GM21526 (cell line): ENCODE data around the gene CPLX4.
"Not testable (repeated sequence)": the region's sequence is repeated elsewhere in the genome, so short reads cannot be mapped to it uniquely, and the experiment has no call there.

Experiments used
- ATAC-seq: cut with Tn5 transposase; IDR thresholded peaks from one replicate; pipeline ENCODE4 v1.9.1; 2021; ENCODE audit warnings: moderate library complexity; ENCODE audit not compliant: unreplicated experiment, low FRiP score

CPLX4 gene

GRCh38 chr18:59271606-59272220, 46.7 kb downstream of the CPLX4 start:
- ATAC-seq, result no peak

DNA sequence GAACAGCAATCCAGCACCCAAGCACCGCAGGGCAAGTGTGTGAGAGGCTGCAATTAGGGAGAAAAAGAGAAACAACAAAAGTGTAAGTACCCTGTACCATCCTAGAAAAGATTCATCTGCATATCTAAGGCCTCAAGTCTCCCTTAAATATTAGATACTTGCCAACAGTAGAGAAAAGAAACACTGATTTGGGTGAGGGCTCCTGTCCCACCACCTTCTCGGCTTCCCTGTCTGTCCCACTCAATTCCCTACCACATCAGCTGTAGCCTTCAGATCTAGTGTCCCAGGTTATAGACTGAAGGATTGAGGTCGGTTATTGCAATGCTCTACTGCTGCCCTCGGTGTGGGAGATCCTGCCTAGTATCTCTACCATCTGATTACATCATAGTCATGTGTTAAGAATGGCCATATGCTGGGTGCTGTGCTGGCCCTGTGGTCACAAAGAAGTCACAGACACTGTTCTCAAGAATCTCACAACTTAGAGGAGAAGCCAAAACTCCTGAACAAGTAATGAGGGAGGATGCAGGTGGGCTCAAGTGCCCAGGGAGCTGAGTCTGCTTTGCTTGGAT, 47.7 kb downstream of the CPLX4 start:
- ATAC-seq, result no peak

- ATAC-seq, result no peak
Observed at GRCh38 chr18:59269563-59270119, 48.8 kb downstream of the CPLX4 start.

GRCh38 chr18:59268721-59269562, 49.5 kb downstream of the CPLX4 start:
- ATAC-seq, result peak; percentile 47

DNA sequence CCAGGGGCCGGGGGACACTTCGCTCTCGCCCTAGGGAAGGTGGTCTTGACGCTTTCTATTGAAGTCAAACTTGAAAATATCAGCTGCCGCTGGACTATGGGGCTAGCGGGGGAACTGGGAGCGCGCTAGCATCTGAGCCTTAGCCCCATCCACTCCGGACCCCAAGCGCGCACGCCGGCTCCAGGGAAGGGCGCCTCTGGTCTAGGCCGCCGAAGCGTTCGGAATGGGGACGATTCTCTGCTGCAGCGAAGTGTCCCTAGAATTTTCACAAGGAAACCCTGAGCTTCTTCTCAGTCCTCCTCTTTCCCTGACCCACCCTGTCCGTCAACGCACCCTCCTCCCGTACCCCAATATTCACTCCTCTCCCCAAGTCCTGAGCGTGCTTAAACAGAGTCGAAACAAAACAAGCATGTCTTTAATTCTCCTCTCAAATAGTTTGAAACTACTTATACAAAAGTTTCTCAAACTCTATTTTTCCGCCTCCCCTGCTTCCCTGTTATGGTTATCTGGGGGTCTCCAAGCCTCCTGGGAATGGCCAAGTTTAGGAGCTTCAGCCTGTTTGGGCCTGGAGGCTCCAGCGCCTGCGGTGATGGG, 50.2 kb downstream of the CPLX4 start:
- ATAC-seq, result no peak

DNA sequence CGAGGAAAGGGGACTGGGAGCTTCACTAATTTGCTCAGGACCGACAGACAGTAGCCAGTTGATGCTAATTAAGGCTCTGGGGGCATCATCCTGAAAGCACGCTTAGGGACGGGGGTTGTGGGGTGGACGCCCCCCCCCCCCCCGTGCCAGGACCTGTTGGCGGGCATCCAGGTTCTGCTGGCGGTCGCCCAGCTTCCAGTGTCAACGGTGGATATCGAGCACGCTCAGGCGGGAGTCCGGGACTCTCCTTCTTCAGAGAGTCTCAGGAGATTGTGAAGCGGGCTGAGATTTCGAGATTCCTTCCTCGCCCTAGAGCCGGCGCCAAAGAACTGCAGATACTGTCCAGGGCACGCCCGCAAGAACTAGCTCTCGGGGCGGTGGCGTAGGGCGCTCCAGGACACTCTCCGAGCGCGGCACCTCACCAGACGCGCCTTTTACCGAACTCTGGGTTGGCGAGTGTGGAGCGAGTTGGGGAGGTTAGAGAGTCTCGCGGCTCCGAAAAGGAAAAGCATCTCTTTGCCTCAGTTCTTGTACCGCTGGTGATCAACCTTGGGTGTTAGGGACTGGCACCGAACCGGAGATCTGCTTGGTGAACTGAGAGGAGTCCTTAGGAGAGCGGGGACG, 50.8 kb downstream of the CPLX4 start:
- ATAC-seq, result no peak

DNA sequence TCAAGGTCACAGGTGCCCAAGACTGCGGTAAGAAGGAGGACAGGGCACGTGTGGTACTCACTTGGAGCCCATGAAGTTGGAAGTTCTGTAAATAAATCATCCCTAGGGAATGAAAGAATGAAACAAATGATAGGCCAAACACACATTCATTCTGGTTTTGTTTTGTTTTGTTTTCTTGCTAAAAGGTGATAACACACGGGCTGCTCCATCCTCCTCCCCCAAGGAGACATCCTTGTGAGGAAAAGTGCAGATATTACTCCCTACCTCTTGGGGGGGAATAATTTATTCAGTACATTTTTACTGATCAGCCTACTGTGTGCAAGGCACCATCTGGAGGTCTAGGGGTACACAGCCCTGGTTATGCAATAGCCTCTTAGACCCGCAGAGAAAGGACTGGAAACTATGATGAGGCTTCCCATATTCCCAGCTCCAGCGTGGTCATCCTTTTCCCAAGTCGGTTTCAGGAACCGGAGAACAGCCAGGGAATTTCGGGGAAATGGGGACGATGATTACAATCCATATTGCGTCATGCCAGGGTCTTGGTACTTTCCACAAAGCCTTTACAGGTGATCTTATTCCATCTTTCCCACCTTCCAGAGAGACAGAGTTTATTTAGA, 51.5 kb downstream of the CPLX4 start:
- no peak for ATAC-seq

DNA sequence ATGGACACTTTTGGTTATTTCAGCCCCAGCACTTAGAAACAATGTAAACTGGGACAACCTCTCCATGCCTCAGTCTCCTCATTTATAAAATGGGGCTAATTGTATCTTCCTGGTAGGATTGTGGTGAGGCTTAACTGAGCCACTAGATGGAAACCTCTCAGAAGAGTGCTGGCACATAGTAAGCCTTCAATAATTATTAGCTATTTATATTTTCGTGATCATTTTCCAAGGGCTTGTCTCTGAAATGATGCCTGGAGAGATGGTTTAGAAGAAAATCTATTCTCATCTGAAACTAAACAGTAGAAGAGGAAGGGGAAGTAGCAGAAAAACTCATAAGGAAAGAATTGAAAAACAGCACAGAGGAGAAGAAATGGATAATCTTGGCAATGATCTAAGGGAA, 52.0 kb downstream of the CPLX4 start:
- no peak for ATAC-seq

DNA sequence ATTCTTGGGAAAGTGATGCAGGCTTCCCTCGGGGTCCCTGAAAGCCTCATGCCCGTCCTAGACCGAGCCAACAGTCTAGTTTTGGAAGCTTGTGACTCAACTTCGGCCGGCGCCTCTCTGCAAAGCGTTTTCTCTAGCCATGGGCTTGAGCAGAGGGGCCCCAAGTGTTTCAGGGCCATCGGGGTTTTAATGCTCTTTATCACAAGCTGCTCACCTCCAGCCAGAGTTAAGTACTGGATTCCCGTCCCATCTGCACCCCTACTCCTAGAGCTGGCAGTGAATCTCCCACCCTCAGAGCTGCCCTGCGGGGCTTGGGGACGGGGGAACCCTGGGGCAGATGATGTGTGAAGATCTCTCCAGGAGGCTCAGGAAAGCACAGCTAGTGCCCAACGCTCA, 52.5 kb downstream of the CPLX4 start:
- ATAC-seq, result no peak

DNA sequence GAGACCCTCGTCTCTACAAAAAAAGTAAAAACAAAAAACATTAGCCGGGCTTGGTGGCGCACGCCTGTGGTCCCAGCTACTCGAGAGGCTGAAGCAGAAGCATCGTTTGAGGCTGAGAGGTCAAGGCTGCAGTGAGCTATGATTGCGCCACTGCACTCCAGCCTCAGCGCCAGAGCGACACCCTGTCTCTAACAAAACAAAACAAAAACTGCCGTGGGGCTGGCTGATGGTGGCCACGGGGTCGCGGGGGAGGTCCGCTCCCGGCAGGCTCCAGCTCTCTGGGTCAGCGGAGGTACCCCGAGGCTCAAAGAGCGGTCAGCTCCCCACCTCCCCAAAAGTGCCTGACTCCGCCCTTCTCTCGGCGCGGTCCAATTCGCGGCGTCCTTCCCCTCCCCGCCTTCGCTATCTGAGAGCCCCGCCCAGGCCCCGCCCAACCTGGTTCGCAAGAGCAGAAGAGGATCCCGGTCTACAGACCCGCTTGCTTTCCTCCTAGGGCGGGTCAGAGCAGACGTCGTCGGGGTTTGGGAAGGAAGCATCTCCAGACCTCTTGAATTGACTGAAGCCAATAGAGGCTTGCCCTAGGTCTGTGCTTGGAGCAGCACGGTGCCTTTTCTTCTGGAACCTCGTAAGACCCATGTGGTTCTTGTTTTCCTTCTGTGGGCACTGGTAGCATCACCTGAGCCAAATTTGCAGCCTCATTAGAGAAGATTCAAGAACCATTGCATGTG, 53.0 kb downstream of the CPLX4 start:
- ATAC-seq, result peak; percentile 62

DNA sequence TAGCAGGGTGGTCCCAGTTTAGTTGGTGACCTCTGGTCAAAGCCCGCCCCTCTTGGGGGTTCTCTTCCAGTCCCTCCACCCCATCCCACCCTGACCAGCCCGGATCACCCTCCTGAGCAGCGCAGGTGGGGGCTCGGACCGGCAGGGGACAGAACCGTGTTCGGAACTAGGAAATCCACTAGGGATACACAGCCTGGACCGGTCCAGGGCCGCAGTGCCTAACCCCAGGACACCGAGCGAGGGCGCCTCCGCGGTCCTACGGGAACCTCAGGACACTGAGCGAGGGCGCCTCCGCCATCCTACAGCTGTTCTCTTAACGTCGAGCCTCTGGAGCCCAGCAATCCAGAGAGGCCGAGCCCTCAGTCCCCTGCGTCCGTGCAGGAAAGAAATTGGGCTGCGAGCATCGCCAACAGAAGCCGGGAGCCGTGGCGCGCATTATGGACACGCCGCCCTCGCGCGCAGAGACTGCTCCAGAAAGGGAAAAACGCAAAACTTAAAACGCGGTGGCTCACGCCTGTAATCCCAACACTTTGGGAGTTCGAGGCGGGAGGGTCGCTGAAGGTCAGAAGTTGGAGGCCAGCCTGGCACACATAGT, 53.7 kb downstream of the CPLX4 start:
- ATAC-seq, result no peak

DNA sequence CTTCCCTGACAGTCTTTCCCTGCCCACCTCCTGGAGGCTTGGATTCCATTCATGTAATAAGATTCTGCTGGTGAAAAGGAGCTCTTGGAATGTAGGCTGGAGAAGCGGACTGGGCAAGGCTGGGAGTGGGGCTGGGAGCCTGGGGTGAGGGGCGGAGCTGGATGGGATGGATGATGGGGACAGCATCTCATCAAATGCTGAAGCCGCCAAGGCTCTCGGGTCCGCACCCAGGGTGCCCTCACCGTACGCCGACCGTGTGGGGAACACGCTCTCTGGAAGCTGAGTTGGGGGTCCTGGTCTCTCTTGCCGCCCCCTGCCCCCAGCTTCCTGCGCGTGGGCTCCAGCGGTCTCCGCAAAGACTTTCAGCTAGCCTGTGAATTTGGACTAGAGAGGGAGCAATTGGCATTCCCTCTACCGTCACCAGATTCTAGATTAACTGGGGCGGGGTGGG, 54.3 kb downstream of the CPLX4 start:
- no peak for ATAC-seq

DNA sequence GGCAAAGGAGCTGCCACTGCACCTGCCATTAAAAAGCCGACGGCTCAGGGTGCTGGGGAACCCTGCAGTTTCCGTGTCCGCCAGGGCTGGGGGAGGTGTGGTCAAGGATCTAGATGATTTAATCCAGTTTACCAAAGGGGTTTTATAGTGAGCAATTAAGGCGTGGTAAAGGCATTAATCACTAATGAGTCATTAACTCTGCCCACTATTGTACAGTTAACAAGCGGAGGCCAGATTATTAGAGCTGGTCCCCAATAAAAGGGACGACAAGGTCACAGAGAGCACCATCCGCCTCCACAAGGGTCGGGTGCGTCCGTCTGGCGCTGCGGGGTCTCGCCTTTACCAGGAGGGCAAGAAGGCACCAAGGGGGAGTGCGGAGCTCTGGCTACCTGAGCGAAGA, 54.8 kb downstream of the CPLX4 start:
- ATAC-seq, result no peak

DNA sequence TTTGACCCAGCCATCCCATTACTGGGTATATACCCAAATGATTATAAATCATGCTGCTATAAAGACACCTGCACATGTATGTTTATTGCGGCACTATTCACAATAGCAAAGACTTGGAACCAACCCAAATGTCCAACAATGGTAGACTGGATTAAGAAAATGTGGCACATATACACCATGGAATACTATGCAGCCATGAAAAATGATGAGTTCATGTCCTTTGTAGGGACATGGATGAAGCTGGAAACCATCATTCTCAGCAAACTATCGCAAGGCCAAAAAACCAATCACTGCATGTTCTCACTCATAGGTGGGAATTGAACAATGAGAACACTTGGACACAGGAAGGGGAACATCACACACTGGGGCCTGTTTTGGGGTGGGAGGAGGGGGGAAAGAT, 56.2 kb downstream of the CPLX4 start:
- ATAC-seq, result not testable (repeated sequence)

GRCh38 chr18:59261842-59262241, 56.6 kb downstream of the CPLX4 start:
- not testable (repeated sequence) for ATAC-seq

GRCh38 chr18:59255491-59255890, 63.0 kb downstream of the CPLX4 start:
- not testable (repeated sequence) for ATAC-seq

DNA sequence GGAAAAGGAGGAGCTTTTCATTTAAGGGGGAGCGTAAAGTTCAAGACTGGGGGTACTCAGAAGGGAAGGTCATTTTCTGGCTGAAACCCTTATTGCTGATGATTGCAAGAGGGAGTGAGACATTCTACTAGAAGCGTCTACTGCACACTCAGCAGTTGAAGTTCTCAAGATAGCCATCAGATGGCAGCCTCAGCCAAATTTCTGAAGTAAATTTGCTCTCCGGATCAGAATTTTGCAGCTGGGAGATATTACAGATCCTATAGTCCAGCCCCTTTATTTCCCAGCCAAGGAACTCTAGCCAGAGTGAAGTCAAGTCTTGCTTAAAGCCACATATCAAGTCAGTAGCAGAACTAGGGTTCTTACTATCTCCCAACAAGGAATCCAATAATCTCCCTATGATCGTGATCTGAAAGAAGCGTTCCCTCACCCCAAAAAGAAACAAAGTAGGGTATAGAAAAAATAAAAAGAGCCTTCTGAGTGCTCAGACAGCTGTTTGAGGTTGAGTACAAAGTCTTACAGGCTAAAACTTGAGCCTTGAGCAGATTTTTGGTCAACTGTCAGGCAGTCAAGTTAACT, 69.2 kb downstream of the CPLX4 start:
- no peak for ATAC-seq

GRCh38 chr18:59246796-59247195, 71.7 kb downstream of the CPLX4 start:
- ATAC-seq, result no peak
